Measurements from ENCODE around the gene CHMP2A.
A peak's percentile ranks its signal among the peaks of the same experiment; 100 is the strongest.

Gene CHMP2A

GRCh38 chr19:58535857-58536256, 19.0 kb downstream of the CHMP2A start:
- no peak for TF ChIP-seq CTCF (IDR thresholded peaks at IDR 0.05; ENCODE audit: low read depth, low read length, missing control alignments)
- in situ Hi-C loops (cut with HindIII; ENCODE audit: low sequenced_read_pairs) = no loop called here
- DNase-seq (ENCODE audit: low read depth) = no peak
- H3K4me3 ChIP-seq (ENCODE audit: low read depth, low read length) = no peak overlapping the region

GRCh38 chr19:58531034-58531840, 23.7 kb downstream of the CHMP2A start:
- no peak for TF ChIP-seq CTCF (IDR thresholded peaks at IDR 0.05; ENCODE audit: low read depth, low read length, missing control alignments)
- H3K4me3 ChIP-seq (ENCODE audit: low read depth, low read length) = no peak overlapping the region
- in situ Hi-C loops (cut with HindIII; ENCODE audit: low sequenced_read_pairs) = no loop called here
- DNase-seq (ENCODE audit: low read depth) = no peak

- no peak overlapping the region for H3K4me3 ChIP-seq (ENCODE audit: low read depth, low read length)
- DNase-seq (ENCODE audit: low read depth) = no peak
- TF ChIP-seq CTCF (IDR thresholded peaks at IDR 0.05; ENCODE audit: low read depth, low read length, missing control alignments) = no peak
- in situ Hi-C loops (cut with HindIII; ENCODE audit: low sequenced_read_pairs) = no loop called here
Measured at GRCh38 chr19:58529405-58529804, 25.5 kb downstream of the CHMP2A start.

- TF ChIP-seq CTCF (IDR thresholded peaks at IDR 0.05; ENCODE audit: low read depth, low read length, missing control alignments) = no peak
- DNase-seq (ENCODE audit: low read depth) = no peak
- in situ Hi-C loops (cut with HindIII; ENCODE audit: low sequenced_read_pairs) = no loop called here
- H3K4me3 ChIP-seq (ENCODE audit: low read depth, low read length) = no peak overlapping the region
Measured at GRCh38 chr19:58522709-58523108, 32.2 kb downstream of the CHMP2A start.

GRCh38 chr19:58521651-58522050, 33.3 kb downstream of the CHMP2A start:
- no peak for TF ChIP-seq CTCF (IDR thresholded peaks at IDR 0.05; ENCODE audit: low read depth, low read length, missing control alignments)
- in situ Hi-C loops (cut with HindIII; ENCODE audit: low sequenced_read_pairs) = no loop called here
- no peak for DNase-seq (ENCODE audit: low read depth)

GRCh38 chr19:58520257-58520599, 34.7 kb downstream of the CHMP2A start:
- no peak for DNase-seq (ENCODE audit: low read depth)
- H3K4me3 ChIP-seq (ENCODE audit: low read depth, low read length) = peak overlapping the region; percentile 71
- in situ Hi-C loops (cut with HindIII; ENCODE audit: low sequenced_read_pairs) = no loop called here
- TF ChIP-seq CTCF (IDR thresholded peaks at IDR 0.05; ENCODE audit: low read depth, low read length, missing control alignments) = no peak

More at GRCh38 chr19:58521651-58522050, 33.3 kb downstream of the CHMP2A start:
- no peak overlapping the region for H3K4me3 ChIP-seq (ENCODE audit: low read depth, low read length)
